Measurements from ENCODE around the gene SMG9. TPM values are rescaled to one million over a fixed set of nuclear protein-coding genes. Genes with fewer than 3 reads are reported as not detected.

SMG9 gene
- polyA plus RNA-seq, 1 of the 3 experiments (the other 2 are of a cell fraction), result 24.3 TPM

GRCh38 chr19:43760941-43761340 is 6.2 kb upstream of the SMG9 start:
- Histone ChIP-seq H3K4me1 (ENCODE audit: control insufficient read depth in 1 of 2, insufficient read depth in 2 of 2, low read depth in 1 of 2, low read length in 1 of 2) (peaks cover 0 to 52% of the 10 kb centered on the region in 2 experiments; a peak in 3 of 4 replicates), H3K27ac (ENCODE audit: low read depth in 2 of 2, low read length in 1 of 2) (no peak overlapping the region), H4K20me1 (ENCODE audit: insufficient read depth) (no peaks in the 10 kb centered on the region), H3K4me3 (ENCODE audit: low read depth in 2 of 2, low read length in 1 of 2) (no peak overlapping the region), H3K9ac (no peak overlapping the region), H3K9me2 (no peaks in the 10 kb centered on the region), H3K79me2 (ENCODE audit: insufficient read depth) (peaks cover 2% of the 10 kb centered on the region; the same call in 1 of the 2 replicates), H3K27me3 (ENCODE audit: insufficient read depth) (no peaks in the 10 kb centered on the region), H3F3A (replicated peaks; ENCODE audit: insufficient read depth) (peaks cover 50% of the 10 kb centered on the region), H3K36me3 (replicated peaks in 1 of 2; ENCODE audit: control insufficient read depth in 1 of 2, insufficient read depth in 2 of 2, low read length in 1 of 2) (no peaks in the 10 kb centered on the region), H3K9me3 (no peaks in the 10 kb centered on the region), H2AFZ (ENCODE audit: low read depth) (no peak overlapping the region), H3K4me2 (no peak overlapping the region)
- WGBS (ENCODE audit: low lambda C conversion rate), result 93% methylated on average over 4 of the region's 4 CpGs
- POLR2A ChIA-PET, result no interaction called here
- TF ChIP-seq USF1 (IDR thresholded peaks at IDR 0.05; ENCODE audit: borderline replicate concordance, low read depth) (no peak), ZBTB33 (IDR thresholded peaks at IDR 0.05; ENCODE audit: borderline replicate concordance, low read depth) (no peak), CHD2 (IDR thresholded peaks at IDR 0.05; ENCODE audit: low read length, partially characterized antibody) (no peak), NFIC (IDR thresholded peaks at IDR 0.05; ENCODE audit: borderline replicate concordance) (no peak), FOXM1 (IDR thresholded peaks at IDR 0.05; ENCODE audit: low read depth) (no peak), SIN3A (IDR thresholded peaks at IDR 0.05; ENCODE audit: borderline replicate concordance, low read depth, low read length) (no peak), USF2 (IDR thresholded peaks at IDR 0.05; ENCODE audit: borderline replicate concordance, low read depth, low read length) (no peak), REST (IDR thresholded peaks at IDR 0.05; ENCODE audit: low read depth, low read length) (no peak), MEF2A (IDR thresholded peaks at IDR 0.05; ENCODE audit: borderline replicate concordance, low read depth) (no peak), MAX (IDR thresholded peaks at IDR 0.05; ENCODE audit: low read depth) (no peak), YY1 (IDR thresholded peaks at IDR 0.05; ENCODE audit: low read depth) (no peak), RAD21 (IDR thresholded peaks at IDR 0.05; ENCODE audit: low read length) (no peak), FOSL2 (IDR thresholded peaks at IDR 0.05; ENCODE audit: borderline replicate concordance, low read depth) (no peak), NRF1 (IDR thresholded peaks at IDR 0.05; ENCODE audit: low read depth, low read length) (no peak), POLR2AphosphoS5 (IDR thresholded peaks at IDR 0.05; ENCODE audit: low read depth, low read length) (no peak), FOXJ3 (CRISPR knock-in tag; IDR thresholded peaks at IDR 0.05) (no peak), TAF1 (IDR thresholded peaks at IDR 0.05; ENCODE audit: borderline replicate concordance, low read depth, low read length) (no peak), ELF1 (IDR thresholded peaks at IDR 0.05) (no peak)
- CTCF ChIA-PET, result interaction anchor here (1.2 to 2.6 kb wide), 7 partner anchors 8 to 26 kb away, joined by 3 to 14 read pairs (median 4); partner anchors contain the start of gene KCNN4
- no peak for DNase-seq

All from SK-N-SH (cell line).